A673 (cell line): Measurements from ENCODE around the gene FXN. TPM values are rescaled to one million over a fixed set of nuclear protein-coding genes. Genes with fewer than 3 reads are reported as not detected.

Source experiments
- BruUV-seq: library from RNA; stranded (reverse); fragments of 400-500 nt; replicated peaks from 2 replicates; lab custom pipeline; 2021; lab: Mats Ljungman, UMichigan
- CTCF ChIA-PET: fragments of 300-600 bp; sonication (Branson Sonifier 250); formaldehyde crosslinking; loops from one replicate; lab custom pipeline; 2022; ENCODE audit warnings: antibody characterized with exemption; lab: Charles Lee
- POLR2A ChIA-PET: fragments of 300-600 bp; sonication (Branson Sonifier 250); formaldehyde crosslinking; loops from one replicate; lab custom pipeline; 2022; ENCODE audit warnings: antibody characterized with exemption; ENCODE audit not compliant: low non-redundant PET; lab: Charles Lee
- DNase-seq: peaks from one replicate; pipeline ENCODE4 v3.0.0-alpha.2; 2015; ENCODE audit warnings: low spot score
- H3K27ac ChIP-seq: fragments of 200-600 bp; sonication (generic); 2 replicates; pipeline ENCODE4 v1.5.1; 2016; ENCODE audit warnings: mixed run types, low read depth, mild to moderate bottlenecking, mixed read lengths, antibody characterized with exemption, low read length; ENCODE audit not compliant: poor library complexity, severe bottlenecking
- H3K27me3 ChIP-seq: fragments of 200-600 bp; sonication (generic); replicated peaks from 2 replicates; pipeline ENCODE4 v1.6.1; 2017; ENCODE audit warnings: mixed run types, low read depth, mild to moderate bottlenecking, mixed read lengths, antibody characterized with exemption, low read length; ENCODE audit not compliant: insufficient read depth, poor library complexity
- H3K36me3 ChIP-seq: fragments of 200-600 bp; sonication (generic); 2 replicates; pipeline ENCODE4 v1.6.1; 2016; ENCODE audit warnings: mixed run types, mild to moderate bottlenecking, mixed read lengths, antibody characterized with exemption, low read length; ENCODE audit not compliant: insufficient read depth, poor library complexity, severe bottlenecking
- H3K4me1 ChIP-seq: fragments of 200-600 bp; sonication (generic); 2 replicates; pipeline ENCODE4 v1.6.1; 2017; ENCODE audit warnings: mixed run types, mild to moderate bottlenecking, mixed read lengths, antibody characterized with exemption, low read length; ENCODE audit not compliant: insufficient read depth, poor library complexity, severe bottlenecking
- H3K4me3 ChIP-seq: fragments of 200-600 bp; sonication (generic); 2 replicates; pipeline ENCODE4 v1.5.1; 2016; ENCODE audit warnings: low read depth, mixed run types, mild to moderate bottlenecking, mixed read lengths, low read length; ENCODE audit not compliant: poor library complexity, severe bottlenecking
- H3K9me3 ChIP-seq: fragments of 200-600 bp; sonication (generic); 2 replicates; pipeline ENCODE4 v1.6.1; 2016; ENCODE audit warnings: mixed run types, low read depth, mild to moderate bottlenecking, mixed read lengths, antibody characterized with exemption, low read length; ENCODE audit not compliant: poor library complexity, severe bottlenecking
- EZH2 ChIP-seq: fragments of 200-600 bp; sonication (generic); IDR thresholded peaks from 2 replicates; pipeline ENCODE4 v1.6.1; 2017; ENCODE audit warnings: borderline replicate concordance, low read depth, mild to moderate bottlenecking, mixed read lengths, antibody characterized with exemption, low read length; ENCODE audit not compliant: poor library complexity, severe bottlenecking
- intact Hi-C: fragments of 100-400 bp; cut with micrococcal nuclease; formaldehyde crosslinking; loops from one replicate; pipeline ENCODE4 v1.10.0; 2022; ENCODE audit not compliant: unreplicated experiment
- total RNA-seq: library from RNA; stranded (reverse); gene quantifications from 2 replicates; pipeline ENCODE4 v1.2.3, GENCODE V29; 2021
- TF ChIP-seq, protein P1 (sequence below): fragments of 300-800, 200-600 bp; sonication (generic); conservative IDR thresholded peaks from 2 replicates; pipeline ENCODE4 v1.5.1; 2017; ENCODE audit warnings: low read depth, mild to moderate bottlenecking, antibody characterized with exemption, low read length, moderate library complexity, mixed read lengths

FXN gene
- total RNA-seq, 1 experiment from 2014 or later = 20.8 TPM

DNA sequence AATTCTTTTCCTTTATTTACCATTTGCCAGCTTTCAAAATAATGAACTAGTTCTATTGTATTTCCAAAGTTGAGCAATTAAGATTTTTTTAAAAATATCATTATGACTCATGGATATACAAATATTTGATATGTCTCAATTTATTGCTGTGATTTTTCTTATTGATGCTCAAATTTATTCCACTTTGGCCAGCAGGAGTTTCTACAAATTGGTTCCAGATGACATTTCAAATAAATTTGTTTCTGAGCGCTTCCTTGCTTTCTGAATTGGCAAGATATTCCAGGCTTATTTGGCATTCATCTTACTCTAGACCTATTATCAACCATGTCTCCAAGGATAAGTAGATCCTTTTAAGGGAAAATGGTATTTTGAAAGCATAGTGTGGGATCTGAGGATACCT, 80.1 kb downstream of the FXN start:
- Histone ChIP-seq H3K9me3 (no peaks in the 10 kb centered on the region), H3K4me1 (no peaks in the 10 kb centered on the region), H3K36me3 (no peaks in the 10 kb centered on the region), H3K27ac (no peak overlapping the region), H3K4me3 (no peak overlapping the region), H3K27me3 (no peaks in the 10 kb centered on the region)
- no TSS peak for BruUV-seq
- ChIA-PET POLR2A (no interaction called here), CTCF (no interaction called here)
- TF ChIP-seq, protein P1, sequence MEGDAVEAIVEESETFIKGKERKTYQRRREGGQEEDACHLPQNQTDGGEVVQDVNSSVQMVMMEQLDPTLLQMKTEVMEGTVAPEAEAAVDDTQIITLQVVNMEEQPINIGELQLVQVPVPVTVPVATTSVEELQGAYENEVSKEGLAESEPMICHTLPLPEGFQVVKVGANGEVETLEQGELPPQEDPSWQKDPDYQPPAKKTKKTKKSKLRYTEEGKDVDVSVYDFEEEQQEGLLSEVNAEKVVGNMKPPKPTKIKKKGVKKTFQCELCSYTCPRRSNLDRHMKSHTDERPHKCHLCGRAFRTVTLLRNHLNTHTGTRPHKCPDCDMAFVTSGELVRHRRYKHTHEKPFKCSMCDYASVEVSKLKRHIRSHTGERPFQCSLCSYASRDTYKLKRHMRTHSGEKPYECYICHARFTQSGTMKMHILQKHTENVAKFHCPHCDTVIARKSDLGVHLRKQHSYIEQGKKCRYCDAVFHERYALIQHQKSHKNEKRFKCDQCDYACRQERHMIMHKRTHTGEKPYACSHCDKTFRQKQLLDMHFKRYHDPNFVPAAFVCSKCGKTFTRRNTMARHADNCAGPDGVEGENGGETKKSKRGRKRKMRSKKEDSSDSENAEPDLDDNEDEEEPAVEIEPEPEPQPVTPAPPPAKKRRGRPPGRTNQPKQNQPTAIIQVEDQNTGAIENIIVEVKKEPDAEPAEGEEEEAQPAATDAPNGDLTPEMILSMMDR = no peak
- TF ChIP-seq EZH2 = no peak
- intact Hi-C loops = no loop called here
- peak; percentile 21 for DNase-seq

DNA sequence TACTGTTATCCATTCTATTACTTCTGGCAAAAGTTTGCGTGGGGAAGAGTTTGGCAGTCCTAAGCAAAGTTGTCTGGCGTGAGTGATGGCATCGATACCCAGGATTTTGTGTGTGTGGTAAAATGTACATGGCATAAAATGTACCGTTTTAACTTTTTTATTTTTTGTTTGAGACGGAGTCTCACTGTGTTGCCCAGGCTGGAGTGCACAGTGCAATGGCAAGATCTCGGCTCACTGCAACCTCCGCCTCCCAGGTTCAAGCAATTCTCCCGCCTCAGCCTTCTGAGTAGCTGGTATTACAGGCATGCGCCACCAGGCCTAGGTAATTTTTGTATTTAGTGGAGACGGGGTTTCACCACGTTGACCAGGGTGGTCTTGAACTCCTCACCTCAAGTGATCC, 83.1 kb downstream of the FXN start:
- Histone ChIP-seq H3K4me3 (no peak overlapping the region), H3K27me3 (no peaks in the 10 kb centered on the region), H3K27ac (no peak overlapping the region), H3K9me3 (no peaks in the 10 kb centered on the region), H3K4me1 (no peaks in the 10 kb centered on the region), H3K36me3 (no peaks in the 10 kb centered on the region)
- TF ChIP-seq, protein P1 = no peak
- DNase-seq = no peak
- BruUV-seq = no TSS peak
- intact Hi-C loops = no loop called here
- CTCF ChIA-PET = no interaction called here
- POLR2A ChIA-PET = no interaction called here

DNA sequence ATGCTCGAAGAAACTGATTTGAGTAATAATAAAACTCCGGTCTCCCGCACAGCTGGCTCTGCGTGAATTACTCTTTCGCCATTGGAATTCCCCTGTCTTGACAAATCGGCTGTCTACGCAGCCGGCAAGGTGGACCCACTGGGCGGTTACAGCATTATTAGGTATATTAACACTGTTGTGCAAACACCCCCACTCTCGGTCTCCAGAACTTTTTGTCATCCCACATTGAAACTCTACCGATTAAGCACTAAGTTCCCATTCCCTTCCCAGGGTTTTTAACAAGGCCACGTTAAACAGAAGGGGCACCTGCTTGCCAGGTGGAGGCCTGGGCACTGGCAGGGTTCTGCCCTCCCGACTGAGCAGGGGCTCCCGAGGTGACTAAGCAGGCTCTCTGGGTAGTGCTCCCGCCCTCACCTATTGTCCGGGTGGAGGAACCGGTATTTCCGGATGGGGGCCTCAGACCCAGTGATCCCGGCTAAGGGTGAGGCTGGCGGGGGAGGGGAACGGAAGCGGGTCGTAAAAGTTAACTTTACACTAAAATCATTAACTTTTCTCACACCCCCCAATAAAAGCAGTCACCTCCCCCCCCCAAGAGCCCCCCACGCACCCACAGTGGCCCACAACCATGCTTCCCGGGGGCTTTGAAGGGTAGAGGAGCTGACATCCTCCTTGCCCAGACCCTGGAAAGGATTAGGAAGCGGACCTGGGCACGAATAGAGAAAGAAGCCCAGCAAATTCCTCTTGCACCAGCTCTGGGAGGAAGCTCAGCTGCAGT, 85.0 kb downstream of the FXN start:
- no TSS peak for BruUV-seq
- Histone ChIP-seq H3K27ac (no peak overlapping the region), H3K4me3 (peak overlapping the region; percentile 59), H3K9me3 (no peaks in the 10 kb centered on the region), H3K4me1 (no peaks in the 10 kb centered on the region), H3K36me3 (no peaks in the 10 kb centered on the region), H3K27me3 (no peaks in the 10 kb centered on the region)
- no peak for DNase-seq
- TF ChIP-seq, protein P1 = no peak
- no peak for TF ChIP-seq EZH2
- CTCF ChIA-PET = no interaction called here
- intact Hi-C loops = no loop called here
- POLR2A ChIA-PET = no interaction called here
